GM18868 (cell line): Measurements from ENCODE around the gene KISS1.

Experiments
- ATAC-seq: cut with Tn5 transposase; IDR thresholded peaks from one replicate; pipeline ENCODE4 v1.9.1; 2021; ENCODE audit warnings: mild to moderate bottlenecking, moderate library complexity; ENCODE audit not compliant: unreplicated experiment

Gene KISS1

DNA sequence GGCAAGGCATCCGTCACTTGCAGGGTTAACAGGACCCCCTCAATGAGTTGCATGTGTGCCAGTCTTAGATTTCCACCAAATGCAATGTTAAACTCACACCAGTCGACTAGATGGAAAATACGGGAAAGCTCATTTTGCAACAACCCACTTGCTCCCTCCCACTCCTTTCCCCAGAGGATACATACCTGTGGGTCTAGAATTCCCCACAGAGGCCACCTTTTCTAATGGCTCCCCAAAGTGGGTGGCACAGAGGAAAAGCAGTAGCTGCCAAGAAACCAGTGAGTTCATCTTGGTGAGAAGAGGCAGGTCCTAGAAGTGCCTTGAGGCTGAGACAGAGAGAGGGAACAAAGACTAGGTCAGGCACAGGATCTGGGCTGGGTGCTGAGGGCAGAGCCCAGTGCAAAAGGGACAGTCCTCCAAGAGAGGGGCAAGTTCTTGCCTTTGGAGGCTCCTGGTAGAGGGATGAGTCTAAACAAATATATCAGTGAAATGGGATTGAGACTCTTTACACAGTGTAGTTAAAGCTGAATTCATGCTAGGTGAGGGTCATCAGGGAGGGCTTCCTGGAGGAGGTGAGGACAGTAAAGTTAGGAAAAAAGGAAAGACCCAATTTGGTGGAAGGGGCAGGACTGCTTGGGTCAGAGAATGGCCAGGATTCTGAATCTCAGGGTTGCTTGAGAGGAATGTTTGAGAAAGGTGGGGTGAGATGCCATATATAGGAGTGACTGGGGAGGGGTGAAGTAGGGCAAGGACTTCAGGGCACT, 3.5 kb downstream of the KISS1 start:
- ATAC-seq = no peak

DNA sequence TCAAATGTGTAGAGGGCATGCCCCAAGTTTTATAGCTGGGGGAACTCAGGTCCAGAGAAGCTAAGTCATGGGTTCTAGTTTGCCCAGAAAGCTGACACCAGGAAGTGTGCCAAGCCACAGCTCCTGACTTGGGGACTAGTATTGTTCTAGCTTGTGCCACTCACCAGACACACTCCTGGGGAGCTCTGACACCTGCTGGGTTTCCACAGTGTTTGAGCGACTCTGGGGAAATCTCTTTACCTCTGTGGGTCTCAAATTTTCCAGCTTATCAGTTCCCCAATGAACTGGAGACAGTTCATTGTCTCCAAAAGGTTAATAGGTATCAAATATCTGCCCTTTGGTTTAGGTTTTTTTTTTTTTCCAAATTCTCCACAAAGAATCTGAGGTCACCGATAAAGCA, 4.2 kb downstream of the KISS1 start:
- no peak for ATAC-seq

DNA sequence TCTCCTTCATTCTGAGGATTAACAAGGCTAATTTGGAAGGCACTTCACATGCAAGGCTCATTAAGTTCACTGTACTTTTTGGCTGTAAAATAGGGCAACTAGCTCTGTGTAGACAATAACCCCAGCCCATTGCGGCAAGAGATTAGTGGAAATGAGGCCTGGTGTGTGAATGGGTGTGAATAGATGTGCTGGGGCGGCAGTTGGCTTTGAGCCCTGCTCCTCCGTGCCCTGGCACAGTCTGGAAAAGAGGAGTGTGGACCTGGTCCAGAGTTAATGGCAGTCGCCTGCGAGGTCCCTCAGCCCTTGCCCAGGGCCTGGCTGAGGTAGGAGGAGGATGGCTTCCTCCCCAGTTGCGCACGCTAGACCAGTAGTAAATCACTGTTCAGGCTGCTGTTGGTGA, 4.8 kb downstream of the KISS1 start:
- no peak for ATAC-seq

DNA sequence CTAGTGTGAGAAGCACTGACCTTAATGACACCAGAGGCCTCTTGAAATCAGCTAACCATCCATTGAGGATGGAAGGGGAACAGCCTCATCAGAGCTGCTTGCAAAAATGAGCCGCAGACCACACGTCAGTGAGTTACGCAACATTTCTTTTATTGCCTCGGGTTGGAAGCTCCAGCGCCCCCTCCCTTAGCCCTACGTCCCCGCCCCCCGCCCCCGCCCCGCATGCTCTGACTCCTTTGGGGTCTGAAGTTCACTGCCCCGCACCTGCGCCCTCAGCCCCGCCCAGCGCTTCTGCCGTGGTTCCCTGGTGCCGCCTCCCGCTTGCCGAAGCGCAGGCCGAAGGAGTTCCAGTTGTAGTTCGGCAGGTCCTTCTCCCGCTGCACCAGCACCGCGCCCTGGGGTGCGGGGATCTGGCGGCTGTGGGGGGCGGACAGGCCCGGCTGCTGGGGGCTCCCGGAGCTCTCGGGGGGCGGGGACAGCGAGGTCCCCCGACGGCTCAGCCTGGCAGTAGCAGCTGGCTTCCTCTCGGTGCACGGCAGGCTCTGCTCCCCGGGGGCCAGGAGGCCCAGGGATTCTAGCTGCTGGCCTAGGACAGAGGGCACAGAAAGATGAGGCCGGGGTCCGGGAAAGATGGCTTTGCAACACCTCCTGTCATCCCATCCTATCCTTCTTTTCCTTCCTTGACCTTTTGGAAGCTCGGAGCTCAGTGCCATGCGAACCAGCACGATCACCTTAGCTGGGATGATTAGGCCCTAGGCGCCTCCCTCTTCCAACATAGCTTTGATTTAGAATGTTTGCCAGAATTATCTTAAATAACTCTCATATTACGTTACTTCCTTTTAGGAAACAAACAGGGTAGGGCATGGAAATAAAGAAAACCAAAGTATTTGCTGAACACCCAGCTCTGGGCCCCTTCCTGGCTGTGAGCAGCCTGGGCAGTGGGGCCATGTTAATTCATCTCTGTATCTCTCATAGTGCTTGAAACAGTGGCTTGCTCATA, 5.8 kb downstream of the KISS1 start:
- no peak for ATAC-seq

DNA sequence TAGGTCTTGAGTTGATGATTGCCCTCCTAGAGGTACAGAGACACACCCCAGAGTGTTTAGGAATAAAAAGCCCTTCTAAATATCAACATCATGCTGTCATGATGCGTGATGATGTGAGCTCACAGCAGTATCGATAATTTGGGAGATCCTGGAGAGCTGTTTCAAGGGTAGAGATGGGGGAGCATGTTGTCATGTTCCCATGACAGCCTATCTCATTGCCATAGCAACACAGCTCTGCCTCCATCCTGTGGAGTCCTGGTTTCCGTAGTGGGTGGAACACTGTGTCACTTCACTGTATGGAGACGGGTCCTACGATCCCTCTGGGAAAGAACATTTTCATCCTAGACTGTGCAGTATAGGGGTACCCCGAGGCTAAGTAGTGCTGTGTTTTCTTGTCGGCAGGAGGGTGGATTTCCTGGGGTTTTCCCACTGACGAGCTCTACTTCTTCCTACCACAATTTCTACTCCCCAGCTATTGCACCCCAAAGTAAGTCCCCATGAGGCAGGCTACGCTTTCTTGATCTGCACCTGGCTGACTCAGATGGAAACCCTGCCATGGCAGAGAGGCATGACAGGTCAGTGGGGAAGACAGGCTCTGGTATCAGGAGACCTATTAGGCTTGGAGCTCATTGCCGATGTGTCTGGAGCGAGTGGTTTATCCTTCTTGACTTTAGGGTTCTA, 7.2 kb downstream of the KISS1 start:
- peak; percentile 60 for ATAC-seq

DNA sequence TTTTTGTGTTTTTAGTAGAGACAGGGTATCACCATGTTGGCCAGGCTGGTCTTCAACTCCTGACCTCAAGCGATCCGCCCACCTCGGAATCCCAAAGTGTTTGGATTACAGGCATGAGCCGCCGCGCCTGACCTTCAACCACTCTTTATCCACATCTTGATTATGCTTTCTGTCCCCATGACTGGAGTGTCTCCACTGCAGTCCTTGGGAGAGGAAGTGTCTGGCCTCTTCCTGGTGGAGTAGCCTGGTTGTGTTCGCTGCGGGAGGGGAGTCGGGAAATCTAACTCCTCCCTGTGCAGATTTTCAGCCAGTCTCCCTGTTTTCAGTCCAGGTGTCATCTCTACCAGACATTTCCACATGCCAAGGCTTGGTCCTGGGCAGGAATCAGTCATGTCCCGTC, 9.7 kb downstream of the KISS1 start:
- no peak for ATAC-seq

DNA sequence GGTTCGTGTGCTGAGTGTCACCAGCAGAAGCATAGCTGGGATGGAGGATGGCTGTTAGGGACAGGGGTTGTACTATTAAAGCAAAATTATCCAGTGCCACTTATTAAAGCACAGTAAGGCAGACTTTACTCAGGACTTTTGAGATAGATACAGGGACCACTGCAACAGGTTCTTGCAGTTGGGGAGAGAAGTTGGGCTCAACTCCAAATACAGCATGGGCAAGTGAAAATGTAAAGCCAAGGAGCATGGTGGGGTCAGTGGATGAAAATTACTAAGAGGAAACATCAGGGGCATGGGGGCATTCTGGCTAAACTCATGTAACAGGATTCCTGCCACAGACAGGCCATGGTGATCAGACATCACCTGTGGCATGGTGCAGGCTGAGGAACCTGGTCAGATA, 15.2 kb downstream of the KISS1 start:
- no peak for ATAC-seq

DNA sequence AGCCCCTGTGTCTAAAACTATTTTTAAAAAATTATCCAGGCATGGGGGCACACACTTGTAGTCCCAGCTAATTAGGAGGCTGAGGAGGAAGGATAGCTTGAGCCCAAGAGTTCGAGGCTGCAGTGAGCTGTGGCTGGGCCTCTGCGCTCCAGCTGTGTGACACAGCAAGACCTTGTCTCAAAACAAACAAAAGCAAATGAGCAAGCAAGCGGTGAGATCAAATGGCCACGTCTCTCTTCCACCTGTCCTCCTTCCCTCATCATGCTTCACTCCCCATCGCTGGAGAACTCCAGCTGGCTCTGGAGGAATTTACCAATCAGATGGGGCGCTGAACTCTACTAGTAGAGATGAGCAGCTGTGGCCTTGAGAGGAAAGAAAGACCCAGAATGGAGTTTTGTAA, 16.2 kb downstream of the KISS1 start:
- no peak for ATAC-seq

DNA sequence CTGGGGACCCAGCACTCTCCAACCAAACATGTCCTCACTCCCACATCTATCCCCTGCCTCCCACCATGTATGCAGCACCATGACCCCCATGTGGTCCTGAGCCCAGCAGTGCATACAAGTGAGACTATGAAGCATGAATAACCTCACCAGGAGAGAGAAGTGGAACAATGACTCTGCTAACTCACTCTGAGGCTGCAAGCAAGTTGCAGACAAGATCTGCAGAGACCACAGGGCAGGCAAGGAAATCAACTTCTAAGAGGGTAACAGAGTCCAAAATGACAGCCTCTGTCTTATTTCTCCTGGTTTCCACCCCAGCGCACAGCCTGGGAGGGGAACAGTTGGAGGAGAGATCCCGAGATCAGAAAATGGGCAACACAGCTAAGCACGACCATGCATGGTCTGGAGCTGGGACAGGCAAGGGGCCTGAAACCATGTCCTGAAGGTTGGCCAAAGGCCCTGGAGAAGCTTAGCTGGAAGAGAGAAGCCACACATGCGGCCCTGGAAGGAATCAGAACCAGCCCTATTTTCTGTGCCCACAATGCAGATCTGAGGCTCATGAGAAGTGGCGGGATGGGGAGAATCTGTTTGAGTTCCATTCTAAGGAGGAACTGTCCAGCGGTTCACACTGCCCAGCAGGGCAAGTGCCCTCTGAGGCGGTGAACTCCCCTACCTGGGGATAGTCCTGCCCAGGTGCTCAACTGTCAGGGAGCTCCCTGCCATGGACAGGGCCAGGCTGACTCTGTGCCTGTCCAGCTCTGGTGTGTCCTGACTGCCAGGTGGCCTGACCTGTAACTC, 17.6 kb downstream of the KISS1 start:
- no peak for ATAC-seq

DNA sequence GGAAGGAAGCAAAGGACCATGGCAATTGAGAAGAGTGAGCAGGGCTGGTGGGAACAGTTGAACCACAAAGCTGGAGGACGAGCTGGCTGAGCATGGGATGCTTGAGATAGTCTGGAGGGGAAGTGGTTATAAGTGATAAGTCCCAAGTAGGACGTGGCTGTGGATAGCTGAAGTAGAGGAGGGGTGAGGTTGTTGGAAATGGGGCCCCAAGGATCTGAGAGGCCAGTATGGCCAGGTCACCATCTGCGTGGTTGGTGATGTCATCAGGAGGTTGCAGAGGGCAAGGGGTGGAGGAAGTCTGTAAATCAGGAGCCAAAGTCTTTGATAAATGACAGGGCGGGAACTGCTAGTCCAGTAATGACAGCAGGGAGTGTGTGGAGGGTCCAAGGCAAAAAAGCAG, 19.2 kb downstream of the KISS1 start:
- no peak for ATAC-seq

DNA sequence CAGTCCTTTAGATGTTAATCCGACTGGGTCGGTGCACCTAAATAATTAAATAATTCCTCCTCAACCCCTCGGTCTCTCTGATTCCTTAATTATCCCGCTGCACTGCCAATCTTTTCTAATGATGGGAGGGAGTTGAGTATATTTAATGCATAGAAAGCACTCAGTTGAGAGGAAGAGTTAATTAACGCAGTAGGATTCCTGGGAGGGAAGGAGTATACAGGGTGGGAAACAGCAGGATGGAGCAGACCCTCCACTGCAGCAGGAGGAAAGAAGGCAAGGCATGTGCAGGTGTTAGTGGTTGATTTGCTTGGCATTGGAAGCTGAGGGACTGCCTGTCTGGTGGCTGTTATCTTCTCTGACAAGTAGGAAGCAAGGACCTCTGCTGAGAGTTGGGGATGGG, 20.2 kb downstream of the KISS1 start:
- ATAC-seq = no peak

DNA sequence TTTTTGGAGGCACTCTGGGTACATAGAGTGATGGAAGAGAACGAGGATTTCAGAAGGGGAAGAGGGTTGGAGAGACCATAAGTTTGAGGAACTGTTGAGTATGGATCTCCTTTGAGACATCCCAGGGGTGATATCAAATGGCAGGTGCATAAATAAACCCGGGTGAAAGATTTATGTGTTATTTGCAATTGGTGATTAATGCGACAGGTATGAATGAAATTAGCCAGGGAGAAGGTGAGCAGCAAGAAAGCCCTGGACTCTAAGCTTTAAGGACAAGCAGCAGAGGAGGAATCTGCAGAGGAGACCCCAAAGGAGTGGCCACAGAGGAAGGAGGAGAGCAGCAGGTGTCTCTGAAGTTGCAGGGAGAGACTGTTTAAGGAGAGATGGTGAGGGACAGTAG, 21.3 kb downstream of the KISS1 start:
- no peak for ATAC-seq

DNA sequence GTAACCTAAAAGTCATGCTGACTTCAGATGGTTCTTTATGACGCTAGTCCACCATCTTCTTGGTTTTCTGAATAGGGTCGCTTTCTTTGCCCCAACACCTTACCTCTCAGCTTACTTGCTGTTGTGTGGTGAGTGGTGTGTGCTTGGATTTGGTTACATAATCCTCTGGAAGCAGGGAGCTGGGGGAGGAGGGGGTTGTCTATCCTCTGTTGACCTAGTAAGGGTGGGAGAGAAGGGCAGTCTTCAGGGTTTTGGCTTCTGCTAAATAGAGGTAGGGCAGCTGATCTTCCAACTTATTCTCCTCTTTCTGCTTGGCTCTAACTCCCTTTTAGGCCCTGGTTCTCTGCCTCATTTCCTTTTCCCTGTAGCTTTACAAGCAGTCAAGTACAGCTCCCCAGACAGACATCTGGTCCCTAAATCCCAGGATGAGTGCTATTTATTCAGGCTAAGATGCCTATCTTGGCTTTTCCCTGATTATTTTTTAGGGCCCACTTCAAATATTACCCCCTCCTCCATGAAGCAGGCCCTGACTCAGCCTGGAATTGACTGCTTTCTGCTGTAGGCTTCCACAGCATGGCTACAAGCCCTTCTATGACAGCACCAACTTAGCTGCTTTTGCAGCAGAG, 23.8 kb downstream of the KISS1 start:
- ATAC-seq = no peak

DNA sequence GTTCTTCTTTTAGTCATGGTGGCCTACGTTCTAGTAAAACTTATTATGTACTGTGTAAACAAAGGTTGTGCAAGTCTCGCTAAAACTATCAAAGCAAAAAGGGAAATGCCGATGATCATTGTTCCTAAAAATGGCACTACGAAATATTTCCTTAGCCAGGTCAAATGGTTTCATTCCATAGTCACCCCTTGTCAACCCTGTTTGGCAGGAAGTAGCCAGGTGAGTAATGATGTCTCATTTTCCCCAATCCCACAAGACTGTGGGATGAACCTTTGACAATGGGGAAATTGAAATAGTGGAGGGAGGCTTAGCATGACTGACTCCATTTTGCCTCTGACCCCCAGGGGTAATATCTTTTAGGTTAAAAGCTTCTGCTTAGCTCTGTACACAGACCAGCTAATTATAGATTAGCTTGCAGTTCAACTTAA, 24.5 kb downstream of the KISS1 start:
- ATAC-seq = no peak

DNA sequence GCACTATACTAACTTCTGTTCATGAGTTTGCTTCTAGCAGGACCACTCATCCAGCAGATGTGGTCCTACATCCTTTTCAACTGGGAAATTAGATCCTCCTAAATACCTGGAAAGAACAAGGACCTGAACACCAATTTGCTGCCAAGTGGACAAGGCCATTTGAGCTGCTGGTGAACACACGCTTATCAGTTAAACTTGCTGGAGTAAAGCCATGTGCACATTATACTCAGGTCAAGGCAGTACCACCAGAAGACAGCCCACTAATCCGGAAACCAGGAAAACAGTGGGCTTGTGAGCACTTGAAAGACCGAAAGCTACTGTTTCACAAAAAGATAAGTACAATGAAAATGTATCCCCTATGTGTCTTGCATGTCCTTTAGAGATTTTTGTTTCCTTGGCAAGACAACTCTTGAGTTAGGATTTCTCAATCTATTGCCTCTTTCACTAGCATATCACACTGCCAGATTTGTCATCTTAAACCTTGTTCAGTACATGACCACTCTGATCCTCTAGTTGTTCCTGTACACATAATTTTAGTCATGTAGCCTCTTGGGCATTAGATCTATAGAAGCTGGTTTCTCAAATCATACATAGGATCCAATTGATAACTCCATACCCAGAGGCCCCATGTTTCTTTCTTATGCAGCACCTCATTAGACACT, 25.7 kb downstream of the KISS1 start:
- ATAC-seq = no peak

DNA sequence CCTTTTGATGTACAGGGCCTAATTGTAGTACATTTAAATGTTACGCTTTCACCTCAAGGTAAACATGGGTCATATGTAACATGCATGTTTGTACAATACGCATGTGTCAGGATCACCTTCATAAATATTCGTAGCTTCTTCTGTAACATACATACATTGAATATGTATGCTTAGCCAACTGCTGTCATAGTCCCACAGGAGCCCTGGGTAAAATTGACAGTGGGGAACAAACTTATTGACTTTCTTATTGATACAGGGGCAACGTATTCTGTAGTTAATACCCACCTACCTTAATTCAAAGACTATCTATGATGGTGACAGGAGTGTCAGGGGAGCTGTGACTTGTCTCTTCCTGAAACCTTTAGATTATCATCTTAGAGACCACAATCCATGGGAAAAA, 26.4 kb downstream of the KISS1 start:
- ATAC-seq = no peak

DNA sequence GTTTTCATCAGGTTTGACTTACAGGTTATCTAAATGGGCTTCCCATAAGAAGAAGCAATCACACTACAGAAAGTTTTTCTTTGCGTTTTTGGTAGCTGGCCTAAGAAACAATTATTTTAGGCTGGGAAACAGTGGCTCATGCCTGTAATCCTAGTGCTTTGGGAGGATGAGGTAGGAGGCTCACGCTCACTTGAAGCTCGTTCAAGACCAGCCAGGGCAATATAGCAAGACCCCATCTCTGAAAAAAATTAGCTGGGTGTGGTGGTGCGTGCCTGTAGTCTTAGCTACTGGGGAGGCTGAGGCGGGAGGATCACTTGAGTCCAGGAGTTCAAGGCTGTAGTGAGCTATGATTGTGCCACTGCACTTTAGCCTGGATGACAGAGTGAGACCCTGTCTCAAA, 28.6 kb downstream of the KISS1 start:
- ATAC-seq = no peak

DNA sequence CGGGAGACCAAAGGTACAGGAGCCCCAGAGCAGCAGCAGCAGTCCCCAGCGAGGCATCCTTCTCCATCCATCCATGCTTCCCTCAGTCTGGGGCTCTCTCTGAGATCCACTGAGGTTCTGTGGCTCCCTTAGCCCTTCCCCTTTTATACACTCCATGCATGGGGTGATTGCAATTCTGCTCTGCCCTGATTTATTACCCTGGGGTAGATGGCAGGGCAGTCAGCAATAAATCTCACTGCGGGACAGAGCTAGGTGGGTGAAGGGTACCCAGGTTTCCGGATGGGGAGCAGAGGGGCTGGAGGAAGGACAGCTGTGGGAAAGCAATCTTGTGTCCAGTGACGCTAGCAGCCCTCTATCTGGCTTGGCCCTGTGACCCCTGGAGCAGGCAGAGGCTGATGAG, 30.1 kb downstream of the KISS1 start, which contains the start of gene REN:
Gene REN, minus strand, starts transcription at position 119 of the 400 bp plus-strand sequence. Its CDS starts 44 bp downstream, at position 75.
- no peak for ATAC-seq

DNA sequence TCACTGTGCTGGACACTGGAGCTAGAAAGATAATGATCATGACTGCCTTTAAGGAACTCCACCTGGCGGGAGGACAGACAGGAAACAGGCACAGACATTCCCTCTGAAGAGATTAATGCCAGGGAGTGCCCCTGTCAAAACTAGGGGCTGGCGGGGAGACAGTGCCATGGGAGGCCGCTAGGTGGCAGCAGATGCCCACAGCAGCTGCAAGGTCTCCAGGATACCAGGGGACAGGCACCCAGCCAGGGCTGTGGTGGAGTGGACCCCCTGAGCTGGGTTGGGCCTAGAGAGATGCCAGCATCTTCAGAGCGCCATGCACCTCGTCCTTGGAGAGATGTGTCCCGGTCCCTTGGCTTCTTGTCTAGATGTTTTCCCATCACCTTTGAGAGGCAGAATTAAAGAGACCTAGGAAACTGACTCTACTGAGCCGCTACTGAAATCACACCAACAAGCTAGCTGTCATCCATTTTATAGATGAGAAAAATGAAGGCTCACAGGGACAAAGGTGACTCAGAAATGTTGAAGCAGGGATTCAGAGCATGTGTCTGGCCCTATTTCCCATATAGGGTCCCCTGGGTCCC, 33.7 kb downstream of the KISS1 start:
- ATAC-seq = no peak
